Endothelial cell of umbilical vein (primary cell): ENCODE measurements around the gene GOLGA2.

Source experiments
- EZH2 ChIP-seq: IDR thresholded peaks from 2 replicates; pipeline ENCODE4 v1.6.1; 2012; ENCODE audit warnings: borderline replicate concordance, low read depth, mild to moderate bottlenecking, moderate library complexity, low read length, inconsistent platforms; ENCODE audit not compliant: severe bottlenecking
- POLR2A ChIP-seq: IDR thresholded peaks from 2 replicates; pipeline ENCODE4 v1.6.1; 2012; ENCODE audit warnings: low read depth, mild to moderate bottlenecking, control low read depth, low read length
- POLR2AphosphoS5 ChIP-seq: IDR thresholded peaks from 2 replicates; pipeline ENCODE4 v1.6.1; 2012; ENCODE audit warnings: low read depth, mild to moderate bottlenecking, control low read depth, low read length, moderate library complexity; ENCODE audit not compliant: insufficient read depth
- TF ChIP-seq, protein P1 (sequence below), 2 donors: IDR thresholded peaks; 1 replicate in 1 of 2; 2 replicates in 1 of 2; pipeline ENCODE4 v1.5.1; 2011; ENCODE audit warnings: low read length in 2 of 2, mild to moderate bottlenecking in 2 of 2, moderate library complexity in 2 of 2, control low read depth in 1 of 2, inconsistent platforms in 1 of 2, low read depth in 1 of 2; ENCODE audit not compliant: insufficient read depth in 1 of 2; ENCODE audit errors: extremely low read depth in 1 of 2
- TF ChIP-seq, protein P2 (sequence below): IDR thresholded peaks from 2 replicates; pipeline ENCODE4 v1.6.1; 2011; ENCODE audit not compliant: insufficient read depth, insufficient read length

DNA sequence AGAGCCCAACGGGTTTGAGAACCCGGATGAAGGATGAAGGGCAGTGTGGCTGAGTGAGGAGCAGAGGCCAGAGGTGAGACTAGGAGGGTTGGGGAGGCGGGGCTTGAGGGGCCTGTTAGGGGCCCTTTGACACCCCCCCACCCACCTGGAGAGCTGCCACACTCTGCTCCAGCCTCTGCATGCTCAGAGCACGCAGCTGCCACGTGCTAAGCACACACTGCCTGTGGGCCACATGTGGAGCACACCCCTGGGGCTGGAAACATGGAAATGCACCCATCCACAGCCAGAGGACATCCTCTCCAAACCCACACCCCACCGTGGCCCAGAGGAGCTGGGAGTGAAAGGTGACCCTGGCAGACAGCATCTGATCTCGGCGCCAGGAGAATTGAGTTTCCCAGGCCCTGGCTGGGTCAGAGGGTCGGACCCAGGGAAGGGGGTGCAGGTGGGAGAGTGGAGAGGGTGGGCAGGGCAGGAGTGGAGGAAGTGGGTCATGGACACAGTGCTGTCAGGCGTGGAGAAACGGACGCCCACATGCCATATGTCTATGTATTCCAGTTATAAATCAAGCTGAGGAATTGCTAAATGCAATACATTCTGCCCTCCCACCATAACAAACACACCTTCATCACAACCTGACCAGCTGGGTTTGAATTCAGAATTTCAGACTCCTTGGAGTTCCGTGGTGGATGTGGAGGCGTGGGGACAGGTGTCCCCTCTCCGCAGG, 66.7 kb downstream of the GOLGA2 start:
- TF ChIP-seq, protein P1, sequence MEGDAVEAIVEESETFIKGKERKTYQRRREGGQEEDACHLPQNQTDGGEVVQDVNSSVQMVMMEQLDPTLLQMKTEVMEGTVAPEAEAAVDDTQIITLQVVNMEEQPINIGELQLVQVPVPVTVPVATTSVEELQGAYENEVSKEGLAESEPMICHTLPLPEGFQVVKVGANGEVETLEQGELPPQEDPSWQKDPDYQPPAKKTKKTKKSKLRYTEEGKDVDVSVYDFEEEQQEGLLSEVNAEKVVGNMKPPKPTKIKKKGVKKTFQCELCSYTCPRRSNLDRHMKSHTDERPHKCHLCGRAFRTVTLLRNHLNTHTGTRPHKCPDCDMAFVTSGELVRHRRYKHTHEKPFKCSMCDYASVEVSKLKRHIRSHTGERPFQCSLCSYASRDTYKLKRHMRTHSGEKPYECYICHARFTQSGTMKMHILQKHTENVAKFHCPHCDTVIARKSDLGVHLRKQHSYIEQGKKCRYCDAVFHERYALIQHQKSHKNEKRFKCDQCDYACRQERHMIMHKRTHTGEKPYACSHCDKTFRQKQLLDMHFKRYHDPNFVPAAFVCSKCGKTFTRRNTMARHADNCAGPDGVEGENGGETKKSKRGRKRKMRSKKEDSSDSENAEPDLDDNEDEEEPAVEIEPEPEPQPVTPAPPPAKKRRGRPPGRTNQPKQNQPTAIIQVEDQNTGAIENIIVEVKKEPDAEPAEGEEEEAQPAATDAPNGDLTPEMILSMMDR (IDR thresholded peaks at IDR 0.05; ENCODE audit: extremely low read depth in 1 of 2, insufficient read depth in 1 of 2, low read depth in 1 of 2, low read length in 2 of 2) = no peak
- TF ChIP-seq POLR2A (no peak), POLR2AphosphoS5 (no peak), EZH2 (no peak)
- TF ChIP-seq, protein P2, sequence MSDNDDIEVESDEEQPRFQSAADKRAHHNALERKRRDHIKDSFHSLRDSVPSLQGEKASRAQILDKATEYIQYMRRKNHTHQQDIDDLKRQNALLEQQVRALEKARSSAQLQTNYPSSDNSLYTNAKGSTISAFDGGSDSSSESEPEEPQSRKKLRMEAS = no peak
